Peyer's patch (tissue), 4 donors: ENCODE measurements around the gene PKIG. TPM values are rescaled to one million over a fixed set of nuclear protein-coding genes. Genes with fewer than 3 reads are reported as not detected.

Experiments used
- DNase-seq, 3 donors: peaks; one replicate each; pipeline ENCODE4 v3.0.0-alpha.2; 2017 to 2019
- H3K27ac ChIP-seq, 4 donors: fragments of 200-600 bp; sonication (generic); one replicate each; pipeline ENCODE4 v1.5.1; 2016 to 2019
- H3K27me3 ChIP-seq, 2 donors: fragments of 200-600 bp; sonication (generic); one replicate each; pipeline ENCODE4 v1.5.1; 2019
- H3K36me3 ChIP-seq, 3 donors: fragments of 200-600 bp; sonication (generic); one replicate each; pipeline ENCODE4 v1.5.1; 2016 to 2019
- H3K4me1 ChIP-seq, 4 donors: fragments of 200-600 bp; sonication (generic); one replicate each; pipeline ENCODE4 v1.5.1; 2016 to 2019
- H3K4me3 ChIP-seq, 4 donors: fragments of 200-600 bp; sonication (generic); 1 replicate in 3 of 4; 2 replicates in 1 of 4; pipeline ENCODE4 v1.5.1; 2016 to 2019; ENCODE audit warnings: mild to moderate bottlenecking in 1 of 4
- H3K9me3 ChIP-seq, 4 donors: fragments of 200-600 bp; sonication (generic); one replicate each; pipeline ENCODE4 v1.5.1; 2016 to 2019; ENCODE audit warnings: mild to moderate bottlenecking in 1 of 4
- CTCF ChIP-seq, 6 experiments: fragments of 450-650 bp in 4 of 6; fragments of 200-600 bp in 2 of 6; sonication (generic) in 1 of 6; IDR thresholded peaks; one replicate each; pipeline ENCODE4 v1.5.1; 2017 to 2019; ENCODE audit warnings: antibody characterized with exemption in 6 of 6, mild to moderate bottlenecking in 3 of 6, moderate library complexity in 1 of 6
- POLR2A ChIP-seq, 2 donors: fragments of 450-650 bp; IDR thresholded peaks; one replicate each; pipeline ENCODE4 v1.5.1; 2017; ENCODE audit warnings: antibody characterized with exemption in 2 of 2, mild to moderate bottlenecking in 2 of 2, moderate library complexity in 2 of 2
- total RNA-seq, 4 donors: library from RNA; depleted of rRNA; stranded (reverse); fragments of >200 nt; gene quantifications; one replicate each; pipeline ENCODE4 v1.1.0, GENCODE V29; 2016

PKIG gene
- total RNA-seq, 4 donors from 2014 or later, result 27.9 to 60.2 (median 28.3) TPM

- Histone ChIP-seq H3K36me3 (no peaks in the 10 kb centered on the region), H3K4me1 (peaks cover 0 to 7% (median 0%) of the 10 kb centered on the region in 4 donors), H3K4me3 (no peak overlapping the region), H3K27me3 (no peaks in the 10 kb centered on the region), H3K27ac (peak overlapping the region in 2 of 4 donors; percentile 34 to 78), H3K9me3 (no peaks in the 10 kb centered on the region)
- TF ChIP-seq POLR2A (IDR thresholded peaks at IDR 0.05) (no peak), CTCF (IDR thresholded peaks at IDR 0.05) (no peak)
- no peak for DNase-seq
Measured at GRCh38 chr20:44571362-44571988, 10.9 kb upstream of the PKIG start.

GRCh38 chr20:44572551-44573500 lies 9.6 kb upstream of the PKIG start:
- Histone ChIP-seq H3K4me1 (peaks cover 0 to 8% (median 0%) of the 10 kb centered on the region in 4 donors), H3K36me3 (no peaks in the 10 kb centered on the region), H3K9me3 (no peaks in the 10 kb centered on the region), H3K27me3 (no peaks in the 10 kb centered on the region), H3K4me3 (no peak overlapping the region), H3K27ac (peak overlapping the region; percentile 20 to 78 (median 62))
- TF ChIP-seq CTCF (IDR thresholded peaks at IDR 0.05) (no peak), POLR2A (IDR thresholded peaks at IDR 0.05) (no peak)
- DNase-seq, result no peak

DNA sequence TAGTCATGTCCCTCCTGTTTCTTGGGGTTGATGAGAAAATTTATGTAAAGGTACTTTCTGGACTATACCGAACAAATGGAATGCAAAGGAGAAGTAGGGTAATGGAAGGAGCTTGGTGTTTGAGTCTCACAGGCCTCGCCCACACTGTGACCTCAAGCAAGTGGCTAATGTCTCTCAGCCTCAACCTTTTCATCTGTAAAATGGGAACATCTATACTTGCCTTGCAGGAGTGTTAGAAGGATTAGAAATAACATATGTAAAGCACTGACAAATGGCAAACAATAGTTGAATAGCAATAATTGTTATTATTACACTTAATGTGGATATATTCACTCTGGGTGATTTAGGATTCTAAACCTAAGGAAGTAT lies 8.9 kb upstream of the PKIG start:
- no peak for TF ChIP-seq POLR2A (IDR thresholded peaks at IDR 0.05)
- no peak for TF ChIP-seq CTCF (IDR thresholded peaks at IDR 0.05)
- peaks cover 0 to 8% (median 0%) of the 10 kb centered on the region in 4 donors for H3K4me1 ChIP-seq
- DNase-seq, result no peak
- H3K9me3 ChIP-seq, result no peaks in the 10 kb centered on the region
- no peaks in the 10 kb centered on the region for H3K27me3 ChIP-seq
- H3K27ac ChIP-seq, result peak overlapping the region in 3 of 4 donors; percentile 52 to 78 (median 73)
- H3K36me3 ChIP-seq, result no peaks in the 10 kb centered on the region
- H3K4me3 ChIP-seq, result no peak overlapping the region

DNA sequence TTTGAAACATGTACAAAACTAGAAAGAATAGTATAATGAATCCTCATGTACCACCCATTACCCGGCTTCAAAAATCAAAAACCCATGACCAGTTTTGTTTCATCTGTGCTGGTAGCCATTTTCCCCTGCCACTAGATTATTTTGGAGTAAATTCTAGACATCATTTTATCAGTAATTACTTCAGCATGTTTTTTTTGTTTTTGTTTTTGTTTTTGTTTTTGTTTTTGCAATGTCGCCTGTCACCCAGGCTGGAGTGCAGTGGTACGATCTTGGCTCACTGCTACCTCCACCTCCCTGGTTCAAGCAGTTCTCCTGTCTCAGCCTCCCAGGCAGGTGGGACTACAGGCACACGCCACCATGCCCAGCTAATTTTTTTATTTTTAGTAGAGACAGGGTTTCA lies 8.0 kb upstream of the PKIG start:
- Histone ChIP-seq H3K36me3 (no peaks in the 10 kb centered on the region), H3K27ac (peak overlapping the region in 1 of 4 donors; percentile 78), H3K9me3 (no peaks in the 10 kb centered on the region), H3K4me3 (no peak overlapping the region), H3K27me3 (no peaks in the 10 kb centered on the region), H3K4me1 (peaks cover 0 to 8% (median 0%) of the 10 kb centered on the region in 4 donors)
- no peak for DNase-seq
- TF ChIP-seq POLR2A (IDR thresholded peaks at IDR 0.05), result no peak
- no peak for TF ChIP-seq CTCF (IDR thresholded peaks at IDR 0.05)

GRCh38 chr20:44576297-44576696 lies 6.1 kb upstream of the PKIG start:
- TF ChIP-seq CTCF (IDR thresholded peaks at IDR 0.05) (peak; percentile 19 to 49 (median 31)), POLR2A (IDR thresholded peaks at IDR 0.05) (no peak)
- DNase-seq, result peak in 1 of 3 donors; percentile 56
- H3K4me3 ChIP-seq, result no peak overlapping the region
- peak overlapping the region; percentile 7 to 50 (median 24) for H3K27ac ChIP-seq
- H3K9me3 ChIP-seq, result no peaks in the 10 kb centered on the region
- no peaks in the 10 kb centered on the region for H3K27me3 ChIP-seq
- peaks cover 0 to 14% (median 7%) of the 10 kb centered on the region in 4 donors for H3K4me1 ChIP-seq
- no peaks in the 10 kb centered on the region for H3K36me3 ChIP-seq
